SK-N-SH treated with all-trans-retinoic acid at 6 μM for 48 hours (cell line): ENCODE data around the gene MCTS1.

Experiments
- ATAC-seq: fragments of 200-7000 bp; cut with Tn5 transposase; 3 replicates; pipeline ENCODE4 v1.9.1; 2020; ENCODE audit warnings: mild to moderate bottlenecking, moderate library complexity
- CSDC2 ChIP-seq: fragments of 250-450 bp; sonication (Bioruptor Pico); IDR thresholded peaks from 2 replicates; pipeline ENCODE4 v1.5.0; 2020; ENCODE audit warnings: mild to moderate bottlenecking, moderate library complexity
- GLIS3 ChIP-seq: fragments of 250-450 bp; sonication (Bioruptor Pico); IDR thresholded peaks from 2 replicates; pipeline ENCODE4 v1.5.0; 2020; ENCODE audit warnings: mild to moderate bottlenecking, moderate library complexity
- ISL1 ChIP-seq: fragments of 250-450 bp; sonication (Bioruptor Pico); IDR thresholded peaks from 2 replicates; pipeline ENCODE4 v2.1.2; 2022; ENCODE audit warnings: mild to moderate bottlenecking, moderate library complexity
- OSR1 ChIP-seq: fragments of 250-450 bp; sonication (Bioruptor Pico); IDR thresholded peaks from 2 replicates; pipeline ENCODE4 v1.8.0; 2022; ENCODE audit warnings: moderate library complexity, mild to moderate bottlenecking, inconsistent platforms
- PPARA ChIP-seq: fragments of 250-450 bp; sonication (Bioruptor Pico); IDR thresholded peaks from 2 replicates; pipeline ENCODE4 v1.5.0; 2020; ENCODE audit warnings: mild to moderate bottlenecking, borderline replicate concordance
- RARB ChIP-seq: fragments of 250-450 bp; sonication (Bioruptor Pico); IDR thresholded peaks from 2 replicates; pipeline ENCODE4 v1.8.0; 2021; ENCODE audit warnings: mild to moderate bottlenecking, moderate library complexity
- TCF4 ChIP-seq: fragments of 250-450 bp; sonication (Bioruptor Pico); IDR thresholded peaks from 2 replicates; pipeline ENCODE4 v1.8.0; 2021; ENCODE audit warnings: mild to moderate bottlenecking, moderate library complexity, borderline replicate concordance
- TOX ChIP-seq: fragments of 250-450 bp; sonication (Bioruptor Pico); IDR thresholded peaks from 2 replicates; pipeline ENCODE4 v1.8.0; 2021; ENCODE audit warnings: mild to moderate bottlenecking, moderate library complexity, borderline replicate concordance
- ZC3H10 ChIP-seq: fragments of 250-450 bp; sonication (Bioruptor Pico); IDR thresholded peaks from 2 replicates; pipeline ENCODE4 v1.5.1; 2021; ENCODE audit warnings: mild to moderate bottlenecking, moderate library complexity
- ZFP3 ChIP-seq: fragments of 250-450 bp; sonication (Bioruptor Pico); IDR thresholded peaks from 2 replicates; pipeline ENCODE4 v1.5.0; 2020; ENCODE audit warnings: mild to moderate bottlenecking, moderate library complexity
- ZFP30 ChIP-seq: fragments of 450-650 bp; formaldehyde crosslinking; IDR thresholded peaks from 2 replicates; pipeline ENCODE4 v1.5.0; 2022; ENCODE audit warnings: mild to moderate bottlenecking, moderate library complexity
- ZNF565 ChIP-seq: fragments of 450-650 bp; formaldehyde crosslinking; conservative IDR thresholded peaks from 2 replicates; pipeline ENCODE4 v1.5.0; 2020; ENCODE audit warnings: low read depth, mild to moderate bottlenecking, moderate library complexity
- TF ChIP-seq, protein P1 (sequence below): fragments of 250-450 bp; sonication (Bioruptor Pico); IDR thresholded peaks from 2 replicates; pipeline ENCODE4 v1.5.0; 2020; ENCODE audit warnings: mild to moderate bottlenecking, moderate library complexity
- TF ChIP-seq, protein P2 (sequence below): fragments of 250-450 bp; sonication (Bioruptor Pico); IDR thresholded peaks from 2 replicates; pipeline ENCODE4 v1.5.1; 2021; ENCODE audit warnings: mild to moderate bottlenecking, moderate library complexity
- TF ChIP-seq, protein P3 (sequence below): fragments of 250-450 bp; sonication (Bioruptor Pico); IDR thresholded peaks from 2 replicates; pipeline ENCODE4 v1.8.0; 2021; ENCODE audit warnings: low read depth, mild to moderate bottlenecking, moderate library complexity, borderline replicate concordance
- TF ChIP-seq, protein P4 (sequence below): fragments of 250-450 bp; sonication (Bioruptor Pico); IDR thresholded peaks from 2 replicates; pipeline ENCODE4 v1.8.0; 2020; ENCODE audit warnings: mild to moderate bottlenecking, moderate library complexity, borderline replicate concordance
- TF ChIP-seq, protein P5 (sequence below): fragments of 250-450 bp; sonication (Bioruptor Pico); IDR thresholded peaks from 2 replicates; pipeline ENCODE4 v1.5.1; 2020; ENCODE audit warnings: low read depth, mild to moderate bottlenecking, moderate library complexity

Gene MCTS1

DNA sequence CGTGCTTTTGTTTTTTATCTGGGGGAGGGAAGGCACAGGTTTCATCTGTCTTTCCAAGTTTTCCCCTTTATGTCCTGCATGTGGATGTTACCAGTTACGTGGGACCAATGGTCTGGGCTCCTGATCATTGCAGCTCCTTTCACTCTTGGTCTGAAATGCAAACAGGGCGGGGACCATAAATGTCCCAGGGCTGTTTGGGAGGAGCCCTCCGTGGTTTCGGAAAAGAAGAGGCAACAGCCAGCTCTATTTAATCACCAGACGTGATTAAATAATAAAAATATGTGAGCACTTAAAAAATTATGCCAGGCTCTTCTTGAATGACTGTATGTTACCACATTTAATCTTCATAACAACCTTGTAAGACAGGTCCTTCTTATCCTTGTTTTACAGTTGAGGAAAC is 56.7 kb downstream of the MCTS1 start:
- ATAC-seq = no peak

More for the DNA sequence above, 56.7 kb downstream of the MCTS1 start:
- no peak for TF ChIP-seq CSDC2
- TF ChIP-seq ISL1 (CRISPR knock-in tag) = no peak
- no peak for TF ChIP-seq TOX (CRISPR knock-in tag)
- no peak for TF ChIP-seq ZFP3
- TF ChIP-seq OSR1 (CRISPR knock-in tag) = no peak
- no peak for TF ChIP-seq RARB (CRISPR knock-in tag)
- TF ChIP-seq, protein P1, sequence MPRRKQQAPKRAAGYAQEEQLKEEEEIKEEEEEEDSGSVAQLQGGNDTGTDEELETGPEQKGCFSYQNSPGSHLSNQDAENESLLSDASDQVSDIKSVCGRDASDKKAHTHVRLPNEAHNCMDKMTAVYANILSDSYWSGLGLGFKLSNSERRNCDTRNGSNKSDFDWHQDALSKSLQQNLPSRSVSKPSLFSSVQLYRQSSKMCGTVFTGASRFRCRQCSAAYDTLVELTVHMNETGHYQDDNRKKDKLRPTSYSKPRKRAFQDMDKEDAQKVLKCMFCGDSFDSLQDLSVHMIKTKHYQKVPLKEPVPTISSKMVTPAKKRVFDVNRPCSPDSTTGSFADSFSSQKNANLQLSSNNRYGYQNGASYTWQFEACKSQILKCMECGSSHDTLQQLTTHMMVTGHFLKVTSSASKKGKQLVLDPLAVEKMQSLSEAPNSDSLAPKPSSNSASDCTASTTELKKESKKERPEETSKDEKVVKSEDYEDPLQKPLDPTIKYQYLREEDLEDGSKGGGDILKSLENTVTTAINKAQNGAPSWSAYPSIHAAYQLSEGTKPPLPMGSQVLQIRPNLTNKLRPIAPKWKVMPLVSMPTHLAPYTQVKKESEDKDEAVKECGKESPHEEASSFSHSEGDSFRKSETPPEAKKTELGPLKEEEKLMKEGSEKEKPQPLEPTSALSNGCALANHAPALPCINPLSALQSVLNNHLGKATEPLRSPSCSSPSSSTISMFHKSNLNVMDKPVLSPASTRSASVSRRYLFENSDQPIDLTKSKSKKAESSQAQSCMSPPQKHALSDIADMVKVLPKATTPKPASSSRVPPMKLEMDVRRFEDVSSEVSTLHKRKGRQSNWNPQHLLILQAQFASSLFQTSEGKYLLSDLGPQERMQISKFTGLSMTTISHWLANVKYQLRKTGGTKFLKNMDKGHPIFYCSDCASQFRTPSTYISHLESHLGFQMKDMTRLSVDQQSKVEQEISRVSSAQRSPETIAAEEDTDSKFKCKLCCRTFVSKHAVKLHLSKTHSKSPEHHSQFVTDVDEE (CRISPR knock-in tag) = no peak
- no peak for TF ChIP-seq GLIS3 (CRISPR knock-in tag)
- no peak for TF ChIP-seq PPARA (CRISPR knock-in tag)
- no peak for TF ChIP-seq TCF4 (CRISPR knock-in tag)
- no peak for TF ChIP-seq ZC3H10
- no peak for TF ChIP-seq ZNF565
- TF ChIP-seq, protein P2, sequence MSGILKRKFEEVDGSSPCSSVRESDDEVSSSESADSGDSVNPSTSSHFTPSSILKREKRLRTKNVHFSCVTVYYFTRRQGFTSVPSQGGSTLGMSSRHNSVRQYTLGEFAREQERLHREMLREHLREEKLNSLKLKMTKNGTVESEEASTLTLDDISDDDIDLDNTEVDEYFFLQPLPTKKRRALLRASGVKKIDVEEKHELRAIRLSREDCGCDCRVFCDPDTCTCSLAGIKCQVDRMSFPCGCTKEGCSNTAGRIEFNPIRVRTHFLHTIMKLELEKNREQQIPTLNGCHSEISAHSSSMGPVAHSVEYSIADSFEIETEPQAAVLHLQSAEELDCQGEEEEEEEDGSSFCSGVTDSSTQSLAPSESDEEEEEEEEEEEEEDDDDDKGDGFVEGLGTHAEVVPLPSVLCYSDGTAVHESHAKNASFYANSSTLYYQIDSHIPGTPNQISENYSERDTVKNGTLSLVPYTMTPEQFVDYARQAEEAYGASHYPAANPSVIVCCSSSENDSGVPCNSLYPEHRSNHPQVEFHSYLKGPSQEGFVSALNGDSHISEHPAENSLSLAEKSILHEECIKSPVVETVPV (CRISPR knock-in tag) = no peak
- no peak for TF ChIP-seq ZFP30
- TF ChIP-seq, protein P3, sequence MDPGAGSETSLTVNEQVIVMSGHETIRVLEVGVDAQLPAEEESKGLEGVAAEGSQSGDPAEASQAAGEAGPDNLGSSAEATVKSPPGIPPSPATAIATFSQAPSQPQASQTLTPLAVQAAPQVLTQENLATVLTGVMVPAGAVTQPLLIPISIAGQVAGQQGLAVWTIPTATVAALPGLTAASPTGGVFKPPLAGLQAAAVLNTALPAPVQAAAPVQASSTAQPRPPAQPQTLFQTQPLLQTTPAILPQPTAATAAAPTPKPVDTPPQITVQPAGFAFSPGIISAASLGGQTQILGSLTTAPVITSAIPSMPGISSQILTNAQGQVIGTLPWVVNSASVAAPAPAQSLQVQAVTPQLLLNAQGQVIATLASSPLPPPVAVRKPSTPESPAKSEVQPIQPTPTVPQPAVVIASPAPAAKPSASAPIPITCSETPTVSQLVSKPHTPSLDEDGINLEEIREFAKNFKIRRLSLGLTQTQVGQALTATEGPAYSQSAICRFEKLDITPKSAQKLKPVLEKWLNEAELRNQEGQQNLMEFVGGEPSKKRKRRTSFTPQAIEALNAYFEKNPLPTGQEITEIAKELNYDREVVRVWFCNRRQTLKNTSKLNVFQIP (CRISPR knock-in tag) = no peak
- TF ChIP-seq, protein P4, sequence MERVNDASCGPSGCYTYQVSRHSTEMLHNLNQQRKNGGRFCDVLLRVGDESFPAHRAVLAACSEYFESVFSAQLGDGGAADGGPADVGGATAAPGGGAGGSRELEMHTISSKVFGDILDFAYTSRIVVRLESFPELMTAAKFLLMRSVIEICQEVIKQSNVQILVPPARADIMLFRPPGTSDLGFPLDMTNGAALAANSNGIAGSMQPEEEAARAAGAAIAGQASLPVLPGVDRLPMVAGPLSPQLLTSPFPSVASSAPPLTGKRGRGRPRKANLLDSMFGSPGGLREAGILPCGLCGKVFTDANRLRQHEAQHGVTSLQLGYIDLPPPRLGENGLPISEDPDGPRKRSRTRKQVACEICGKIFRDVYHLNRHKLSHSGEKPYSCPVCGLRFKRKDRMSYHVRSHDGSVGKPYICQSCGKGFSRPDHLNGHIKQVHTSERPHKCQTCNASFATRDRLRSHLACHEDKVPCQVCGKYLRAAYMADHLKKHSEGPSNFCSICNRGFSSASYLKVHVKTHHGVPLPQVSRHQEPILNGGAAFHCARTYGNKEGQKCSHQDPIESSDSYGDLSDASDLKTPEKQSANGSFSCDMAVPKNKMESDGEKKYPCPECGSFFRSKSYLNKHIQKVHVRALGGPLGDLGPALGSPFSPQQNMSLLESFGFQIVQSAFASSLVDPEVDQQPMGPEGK (CRISPR knock-in tag) = no peak
- TF ChIP-seq, protein P5, sequence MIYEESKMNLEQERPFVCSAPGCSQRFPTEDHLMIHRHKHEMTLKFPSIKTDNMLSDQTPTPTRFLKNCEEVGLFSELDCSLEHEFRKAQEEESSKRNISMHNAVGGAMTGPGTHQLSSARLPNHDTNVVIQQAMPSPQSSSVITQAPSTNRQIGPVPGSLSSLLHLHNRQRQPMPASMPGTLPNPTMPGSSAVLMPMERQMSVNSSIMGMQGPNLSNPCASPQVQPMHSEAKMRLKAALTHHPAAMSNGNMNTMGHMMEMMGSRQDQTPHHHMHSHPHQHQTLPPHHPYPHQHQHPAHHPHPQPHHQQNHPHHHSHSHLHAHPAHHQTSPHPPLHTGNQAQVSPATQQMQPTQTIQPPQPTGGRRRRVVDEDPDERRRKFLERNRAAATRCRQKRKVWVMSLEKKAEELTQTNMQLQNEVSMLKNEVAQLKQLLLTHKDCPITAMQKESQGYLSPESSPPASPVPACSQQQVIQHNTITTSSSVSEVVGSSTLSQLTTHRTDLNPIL (CRISPR knock-in tag) = no peak
